Peyer's patch (tissue), 4 donors: ENCODE data around the gene OR6B3.

Source experiments
- POLR2A ChIP-seq, 2 donors: fragments of 450-650 bp; IDR thresholded peaks; one replicate each; pipeline ENCODE4 v1.5.1; 2017; ENCODE audit warnings: antibody characterized with exemption in 2 of 2, mild to moderate bottlenecking in 2 of 2, moderate library complexity in 2 of 2
- TF ChIP-seq, protein P1 (sequence below), 6 experiments: fragments of 450-650 bp in 4 of 6; fragments of 200-600 bp in 2 of 6; sonication (generic) in 1 of 6; IDR thresholded peaks; one replicate each; pipeline ENCODE4 v1.5.1; 2017 to 2019; ENCODE audit warnings: antibody characterized with exemption in 6 of 6, mild to moderate bottlenecking in 3 of 6, moderate library complexity in 1 of 6

DNA sequence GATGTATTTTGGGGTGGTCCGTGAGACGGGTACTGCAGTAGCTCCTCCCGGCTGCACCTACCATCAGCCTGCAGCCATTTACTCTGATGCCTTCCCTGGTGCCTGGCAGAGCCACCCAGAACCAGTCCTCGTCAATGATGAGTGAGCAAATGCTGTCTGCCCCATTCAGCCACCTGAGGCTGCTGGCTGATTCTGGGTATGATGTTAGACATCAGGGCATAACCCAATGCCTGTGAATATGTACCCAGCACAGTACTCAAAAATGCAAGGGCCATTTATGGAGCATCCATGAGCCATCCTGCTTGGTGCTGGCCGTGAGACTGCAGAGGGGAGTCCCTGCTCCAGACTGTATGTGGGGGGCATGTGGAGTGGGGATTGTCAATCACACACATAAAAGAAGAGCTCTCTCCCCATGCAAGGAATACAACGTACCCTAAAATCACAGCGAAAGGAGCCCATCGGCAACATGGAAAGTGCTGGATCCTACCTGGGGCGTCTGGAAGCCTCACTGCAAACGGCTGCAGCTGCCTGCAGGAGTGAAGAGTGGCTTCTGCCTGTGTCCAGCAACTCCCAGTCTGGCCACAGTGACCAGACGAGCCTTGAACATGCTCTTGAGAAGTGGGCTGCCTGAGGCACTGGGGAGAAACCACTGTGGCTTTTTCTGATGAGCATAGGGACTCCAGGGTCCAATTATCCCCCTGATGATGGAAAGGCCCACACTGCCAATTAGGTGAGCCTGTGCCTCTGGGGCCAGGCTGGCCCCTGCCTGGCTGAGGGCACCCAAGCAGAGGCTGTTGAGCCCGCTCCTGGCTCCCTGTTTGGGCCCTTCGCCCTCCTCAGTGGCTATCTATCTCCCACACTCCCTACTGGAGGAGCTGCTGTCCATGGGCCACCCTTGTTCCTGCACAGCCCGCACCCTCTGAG lies 20.7 kb downstream of the OR6B3 start:
- TF ChIP-seq, protein P1, sequence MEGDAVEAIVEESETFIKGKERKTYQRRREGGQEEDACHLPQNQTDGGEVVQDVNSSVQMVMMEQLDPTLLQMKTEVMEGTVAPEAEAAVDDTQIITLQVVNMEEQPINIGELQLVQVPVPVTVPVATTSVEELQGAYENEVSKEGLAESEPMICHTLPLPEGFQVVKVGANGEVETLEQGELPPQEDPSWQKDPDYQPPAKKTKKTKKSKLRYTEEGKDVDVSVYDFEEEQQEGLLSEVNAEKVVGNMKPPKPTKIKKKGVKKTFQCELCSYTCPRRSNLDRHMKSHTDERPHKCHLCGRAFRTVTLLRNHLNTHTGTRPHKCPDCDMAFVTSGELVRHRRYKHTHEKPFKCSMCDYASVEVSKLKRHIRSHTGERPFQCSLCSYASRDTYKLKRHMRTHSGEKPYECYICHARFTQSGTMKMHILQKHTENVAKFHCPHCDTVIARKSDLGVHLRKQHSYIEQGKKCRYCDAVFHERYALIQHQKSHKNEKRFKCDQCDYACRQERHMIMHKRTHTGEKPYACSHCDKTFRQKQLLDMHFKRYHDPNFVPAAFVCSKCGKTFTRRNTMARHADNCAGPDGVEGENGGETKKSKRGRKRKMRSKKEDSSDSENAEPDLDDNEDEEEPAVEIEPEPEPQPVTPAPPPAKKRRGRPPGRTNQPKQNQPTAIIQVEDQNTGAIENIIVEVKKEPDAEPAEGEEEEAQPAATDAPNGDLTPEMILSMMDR (IDR thresholded peaks at IDR 0.05), result no peak
- TF ChIP-seq POLR2A (IDR thresholded peaks at IDR 0.05), result no peak
